KMS-11 (cell line): ENCODE data around the gene COMTD1.
"Not testable (repeated sequence)": the region's sequence is repeated elsewhere in the genome, so short reads cannot be mapped to it uniquely, and the experiment has no call there.

ENCODE experiments used
- H2AFZ ChIP-seq: fragments of 200-600 bp; sonication (generic); 2 replicates; pipeline ENCODE4 v1.6.1; 2016; ENCODE audit warnings: antibody characterized with exemption, mixed run types, low read depth
- H3K27ac ChIP-seq: fragments of 200-600 bp; sonication (generic); 2 replicates; pipeline ENCODE4 v1.6.1; 2016; ENCODE audit warnings: mild to moderate bottlenecking, mixed run types
- H3K27me3 ChIP-seq: fragments of 200-600 bp; sonication (generic); 2 replicates; pipeline ENCODE4 v1.6.1; 2017; ENCODE audit warnings: mild to moderate bottlenecking, low read depth, mixed run types, moderate library complexity; ENCODE audit not compliant: insufficient read depth
- H3K36me3 ChIP-seq: fragments of 200-600 bp; sonication (generic); 2 replicates; pipeline ENCODE4 v1.6.1; 2017; ENCODE audit warnings: mild to moderate bottlenecking, mixed run types; ENCODE audit not compliant: insufficient read depth
- H3K4me1 ChIP-seq: fragments of 200-600 bp; sonication (generic); 2 replicates; pipeline ENCODE4 v1.6.1; 2016; ENCODE audit warnings: mild to moderate bottlenecking, low read depth, mixed run types; ENCODE audit not compliant: poor library complexity, severe bottlenecking
- H3K4me2 ChIP-seq: fragments of 200-600 bp; sonication (generic); 2 replicates; pipeline ENCODE4 v1.7.0; 2016; ENCODE audit warnings: mild to moderate bottlenecking, mixed run types
- H3K4me3 ChIP-seq: fragments of 200-600 bp; sonication (generic); IDR thresholded peaks from 2 replicates; pipeline ENCODE4 v1.6.1; 2017; ENCODE audit warnings: low read depth, low read length, mixed read lengths; ENCODE audit not compliant: insufficient read depth
- H3K79me2 ChIP-seq: fragments of 200-600 bp; sonication (generic); 2 replicates; pipeline ENCODE4 v1.6.1; 2016; ENCODE audit warnings: low read depth, mixed run types; ENCODE audit not compliant: insufficient read depth
- H3K9ac ChIP-seq: fragments of 200-600 bp; sonication (generic); 2 replicates; pipeline ENCODE4 v1.6.1; 2016; ENCODE audit warnings: mild to moderate bottlenecking, mixed run types
- H4K20me1 ChIP-seq: fragments of 200-600 bp; sonication (generic); 2 replicates; pipeline ENCODE4 v1.6.1; 2016; ENCODE audit warnings: mild to moderate bottlenecking, mixed run types; ENCODE audit not compliant: insufficient read depth
- CTCF ChIP-seq: fragments of 200-600 bp; sonication (generic); conservative IDR thresholded peaks from 2 replicates; pipeline ENCODE4 v1.6.1; 2017; ENCODE audit warnings: low read depth, mild to moderate bottlenecking, antibody characterized with exemption, low read length, moderate library complexity, mixed read lengths

Gene COMTD1

DNA sequence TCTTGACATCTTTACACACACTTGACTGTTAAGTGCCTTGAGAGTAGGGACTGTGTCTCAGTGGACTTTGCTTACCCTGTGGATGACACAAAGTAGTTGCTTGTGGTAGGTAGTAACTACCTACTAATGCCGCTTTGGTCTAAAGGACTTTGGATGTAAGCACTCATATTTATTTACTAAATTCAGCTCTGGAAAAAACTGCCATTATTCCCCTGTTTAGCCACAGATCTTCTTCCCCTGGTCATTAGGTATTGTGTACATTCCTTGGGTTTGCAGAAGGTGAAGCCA is 28.0 kb downstream of the COMTD1 start:
- TF ChIP-seq CTCF: no peak
- H2AFZ ChIP-seq: no peak overlapping the region
- H3K4me3 ChIP-seq: no peak overlapping the region
- H4K20me1 ChIP-seq: no peaks in the 10 kb centered on the region
- peaks cover 21% of the 10 kb centered on the region for H3K79me2 ChIP-seq
- H3K27me3 ChIP-seq: no peaks in the 10 kb centered on the region
- H3K4me2 ChIP-seq: no peak overlapping the region
- H3K9ac ChIP-seq: no peak overlapping the region
- H3K4me1 ChIP-seq: peaks cover 18% of the 10 kb centered on the region
- peaks cover 6% of the 10 kb centered on the region; the same call in 1 of the 2 replicates for H3K36me3 ChIP-seq
- H3K27ac ChIP-seq: no peak overlapping the region

GRCh38 chr10:75207079-75207856 is 28.5 kb downstream of the COMTD1 start:
- no peak overlapping the region for H3K9ac ChIP-seq
- H3K36me3 ChIP-seq: peaks cover under 1% of the 10 kb centered on the region; the same call in 1 of the 2 replicates
- no peak overlapping the region for H3K4me3 ChIP-seq
- H3K4me2 ChIP-seq: no peak overlapping the region
- no peak overlapping the region for H2AFZ ChIP-seq
- H3K79me2 ChIP-seq: peaks cover 16% of the 10 kb centered on the region
- no peak for TF ChIP-seq CTCF
- peaks cover 13% of the 10 kb centered on the region for H3K4me1 ChIP-seq
- H4K20me1 ChIP-seq: no peaks in the 10 kb centered on the region
- no peak overlapping the region for H3K27ac ChIP-seq
- H3K27me3 ChIP-seq: no peaks in the 10 kb centered on the region

GRCh38 chr10:75206638-75207037 is 29.1 kb downstream of the COMTD1 start:
- not testable (repeated sequence) for H3K27ac ChIP-seq, H4K20me1 ChIP-seq, H3K4me1 ChIP-seq, H2AFZ ChIP-seq, H3K9ac ChIP-seq, H3K27me3 ChIP-seq, H3K4me3 ChIP-seq, H3K79me2 ChIP-seq, H3K36me3 ChIP-seq, H3K4me2 ChIP-seq

DNA sequence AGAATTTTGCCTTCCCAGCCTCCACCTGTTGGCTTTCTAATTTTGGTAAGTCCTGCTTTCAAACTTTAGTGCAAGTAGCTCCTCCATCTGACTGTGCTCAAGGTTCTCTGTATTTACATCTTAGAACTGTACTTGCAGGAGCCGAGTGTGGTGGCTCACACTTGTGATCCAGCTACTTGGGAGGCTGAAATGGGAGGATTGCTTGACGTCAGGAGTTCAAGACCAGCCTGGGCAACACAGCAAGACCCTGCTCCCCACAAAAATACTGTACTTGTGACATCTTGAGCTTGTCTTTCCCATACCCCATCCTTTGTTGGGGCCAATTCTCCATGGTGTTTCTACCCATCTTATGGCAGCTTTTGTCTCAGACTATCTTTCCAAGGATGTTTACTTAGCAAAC is 29.8 kb downstream of the COMTD1 start:
- H4K20me1 ChIP-seq: no peaks in the 10 kb centered on the region
- H2AFZ ChIP-seq: no peak overlapping the region
- no peaks in the 10 kb centered on the region for H3K27me3 ChIP-seq
- no peak overlapping the region for H3K9ac ChIP-seq
- peaks cover 2% of the 10 kb centered on the region for H3K79me2 ChIP-seq
- H3K4me1 ChIP-seq: peaks cover 8% of the 10 kb centered on the region
- no peak overlapping the region for H3K4me3 ChIP-seq
- no peak overlapping the region for H3K4me2 ChIP-seq
- TF ChIP-seq CTCF: no peak
- H3K36me3 ChIP-seq: no peaks in the 10 kb centered on the region
- H3K27ac ChIP-seq: no peak overlapping the region

GRCh38 chr10:75203724-75204123 is 32.0 kb downstream of the COMTD1 start:
- H4K20me1 ChIP-seq: no peaks in the 10 kb centered on the region
- H3K4me1 ChIP-seq: no peaks in the 10 kb centered on the region
- H3K27ac ChIP-seq: no peak overlapping the region
- TF ChIP-seq CTCF: no peak
- H3K4me2 ChIP-seq: no peak overlapping the region
- H3K36me3 ChIP-seq: no peaks in the 10 kb centered on the region
- no peak overlapping the region for H3K4me3 ChIP-seq
- no peaks in the 10 kb centered on the region for H3K79me2 ChIP-seq
- no peak overlapping the region for H3K9ac ChIP-seq
- no peak overlapping the region for H2AFZ ChIP-seq
- no peaks in the 10 kb centered on the region for H3K27me3 ChIP-seq

- not testable (repeated sequence) for H3K27ac ChIP-seq, H2AFZ ChIP-seq, H3K36me3 ChIP-seq, H3K9ac ChIP-seq, H3K79me2 ChIP-seq, H3K4me2 ChIP-seq, H3K4me1 ChIP-seq, H4K20me1 ChIP-seq, H3K27me3 ChIP-seq, H3K4me3 ChIP-seq
These were observed 32.6 kb downstream of the COMTD1 start for GRCh38 chr10:75203046-75203620.
